IMR-90 (cell line): ENCODE measurements around the gene SMYD4. TPM values are rescaled to one million over a fixed set of nuclear protein-coding genes. Genes with fewer than 3 reads are reported as not detected.
A peak's percentile ranks its signal among the peaks of the same experiment; 100 is the strongest.

Experiments
- ATAC-seq: fragments of 200-7000 bp; cut with Tn5 transposase; 2 replicates; pipeline ENCODE4 v1.9.1; 2020; ENCODE audit warnings: low read depth, mild to moderate bottlenecking, moderate library complexity
- BruUV-seq: library from RNA; stranded (reverse); fragments of 400-500 nt; replicated peaks from 2 replicates; lab custom pipeline; 2021; lab: Mats Ljungman, UMichigan
- CTCF ChIA-PET: fragments of 300-600 bp; formaldehyde crosslinking; extraction: SDS; loops from one replicate; lab custom pipeline; 2021; ENCODE audit warnings: antibody characterized with exemption; lab: Yijun Ruan, JAX
- POLR2A ChIA-PET: fragments of 300-600 bp; sonication (Branson Sonifier 250); formaldehyde crosslinking; loops from one replicate; lab custom pipeline; 2022; ENCODE audit warnings: antibody characterized with exemption; ENCODE audit not compliant: unreplicated experiment; lab: Charles Lee
- DNase-seq: peaks from one replicate; pipeline ENCODE4 v3.0.0; 2013
- H2AFZ ChIP-seq: replicated peaks from 2 replicates; pipeline ENCODE3; 2013; ENCODE audit warnings: low read length, mild to moderate bottlenecking; ENCODE audit not compliant: poor library complexity
- H2AK5ac ChIP-seq: 2 replicates; pipeline ENCODE4 v1.6.1; 2013; ENCODE audit warnings: low read depth, low read length, inconsistent platforms
- H2AK9ac ChIP-seq: replicated peaks from 2 replicates; pipeline ENCODE3; 2013; ENCODE audit warnings: mild to moderate bottlenecking, low read depth, low read length, moderate library complexity; ENCODE audit not compliant: poor library complexity
- H2BK120ac ChIP-seq: 2 replicates; pipeline ENCODE4 v1.6.1; 2013; ENCODE audit warnings: low read depth, low read length, inconsistent platforms
- H2BK15ac ChIP-seq: 3 replicates; pipeline ENCODE4 v1.6.1; 2013; ENCODE audit warnings: low read depth, low read length, inconsistent platforms
- H2BK20ac ChIP-seq: 2 replicates; pipeline ENCODE4 v1.6.1; 2013; ENCODE audit warnings: low read depth, mild to moderate bottlenecking, inconsistent platforms, low read length, moderate library complexity
- H2BK5ac ChIP-seq: 2 replicates; pipeline ENCODE4 v1.6.1; 2013; ENCODE audit warnings: mild to moderate bottlenecking, low read depth, low read length, inconsistent platforms; ENCODE audit not compliant: poor library complexity, severe bottlenecking
- H3K14ac ChIP-seq: replicated peaks from 2 replicates; pipeline ENCODE4 v1.6.1; 2013; ENCODE audit warnings: low read depth, low read length, inconsistent platforms
- H3K18ac ChIP-seq: 2 replicates; pipeline ENCODE4 v1.6.1; 2013; ENCODE audit warnings: low read depth, low read length, control low read depth
- H3K23ac ChIP-seq: 2 replicates; pipeline ENCODE4 v1.6.1; 2013; ENCODE audit warnings: low read depth, low read length, inconsistent platforms
- H3K27ac ChIP-seq: 2 replicates; pipeline ENCODE4 v1.5.1; 2013; ENCODE audit warnings: mild to moderate bottlenecking, control low read depth, low read length; ENCODE audit not compliant: insufficient read depth
- H3K27me3 ChIP-seq: 2 replicates; pipeline ENCODE4 v1.6.1; 2013; ENCODE audit warnings: low read length; ENCODE audit not compliant: control insufficient read depth, insufficient read depth
- H3K36me3 ChIP-seq: 2 replicates; pipeline ENCODE4 v1.6.1; 2013; ENCODE audit warnings: low read length, mixed read lengths; ENCODE audit not compliant: control insufficient read depth, insufficient read depth
- H3K4ac ChIP-seq: 2 replicates; pipeline ENCODE4 v1.6.1; 2013; ENCODE audit warnings: low read depth, low read length, inconsistent platforms
- H3K4me1 ChIP-seq: 2 replicates; pipeline ENCODE4 v1.6.1; 2013; ENCODE audit warnings: low read length, mixed read lengths; ENCODE audit not compliant: control insufficient read depth, insufficient read depth
- H3K4me2 ChIP-seq: 2 replicates; pipeline ENCODE4 v1.6.1; 2013; ENCODE audit warnings: low read depth, mild to moderate bottlenecking, control low read depth, low read length, moderate library complexity
- H3K4me3 ChIP-seq: 2 replicates; pipeline ENCODE4 v1.5.1; 2013; ENCODE audit warnings: low read depth, mild to moderate bottlenecking, control low read depth, low read length, moderate library complexity; ENCODE audit not compliant: insufficient read depth
- H3K56ac ChIP-seq: 2 replicates; pipeline ENCODE4 v1.6.1; 2013; ENCODE audit warnings: low read length, inconsistent platforms; ENCODE audit not compliant: insufficient read depth; ENCODE audit errors: extremely low read depth
- H3K79me1 ChIP-seq, 2 experiments: 2 replicates each; pipeline ENCODE4 v1.6.1; 2013; ENCODE audit warnings: low read length in 2 of 2, inconsistent platforms in 1 of 2, low read depth in 1 of 2
- H3K9ac ChIP-seq: 2 replicates; pipeline ENCODE4 v1.6.1; 2013; ENCODE audit warnings: low read depth, low read length, control low read depth
- H3K9me1 ChIP-seq: 2 replicates; pipeline ENCODE4 v1.6.1; 2013; ENCODE audit warnings: low read length, inconsistent platforms; ENCODE audit not compliant: insufficient read depth
- H3K9me3 ChIP-seq: 2 replicates; pipeline ENCODE4 v1.6.1; 2013; ENCODE audit warnings: low read length; ENCODE audit not compliant: control insufficient read depth, insufficient read depth
- H4K20me1 ChIP-seq: 2 replicates; pipeline ENCODE4 v1.6.1; 2013; ENCODE audit warnings: low read length, inconsistent platforms; ENCODE audit not compliant: insufficient read depth
- H4K5ac ChIP-seq: 2 replicates; pipeline ENCODE4 v1.6.1; 2013; ENCODE audit warnings: mild to moderate bottlenecking, low read depth, low read length, control low read depth
- H4K8ac ChIP-seq, 2 experiments: 2 replicates each; pipeline ENCODE4 v1.6.1; 2013; ENCODE audit warnings: low read depth in 2 of 2, low read length in 2 of 2, control low read depth in 1 of 2, inconsistent platforms in 1 of 2
- H4K91ac ChIP-seq: 2 replicates; pipeline ENCODE4 v1.6.1; 2013; ENCODE audit warnings: low read depth, low read length, inconsistent platforms; ENCODE audit not compliant: insufficient read depth
- CEBPB ChIP-seq: IDR thresholded peaks from 2 replicates; pipeline ENCODE4 v1.6.1; 2012; ENCODE audit warnings: low read depth, low read length, improper control_type of control experiment
- FOS ChIP-seq: fragments of 150-350 bp; IDR thresholded peaks from 2 replicates; pipeline ENCODE4 v1.6.1; 2016; ENCODE audit warnings: low read depth, low read length
- WGBS, 2 experiments: methylation state at CpG; one replicate each; pipeline versions ENCODE4 v1.1.5 to v1.1.7; 2013; ENCODE audit warnings: missing lambda C conversion rate in 2 of 2; ENCODE audit not compliant: insufficient read length in 1 of 2; ENCODE audit errors: extremely low coverage in 2 of 2; 5-methylcytosine and 5-hydroxymethylcytosine counted together
- dilution Hi-C: fragments of 300-500 bp; cut with HindIII; formaldehyde crosslinking; loops from one replicate; pipeline ENCODE4 v1.14.3; 2018; ENCODE audit warnings: low sequenced_read_pairs; ENCODE audit not compliant: unreplicated experiment
- in situ Hi-C: fragments of 300-500 bp; cut with MboI; formaldehyde crosslinking; loops from 3 replicates; pipeline ENCODE4 v1.14.3; 2019; ENCODE audit warnings: low sequenced_read_pairs, inconsistent platforms, mixed read lengths
- intact Hi-C: fragments of 100-400 bp; cut with micrococcal nuclease; formaldehyde crosslinking; loops from 2 replicates; pipeline ENCODE4 v1.10.0; 2022
- polyA plus RNA-seq, 3 experiments: library from polyadenylated mRNA; depleted of rRNA; stranded (reverse); fragments of >200 nt; gene quantifications; 2 replicates each; pipeline ENCODE4 v1.2.3, GENCODE V29; 2012; ENCODE audit warnings: low replicate concordance in 1 of 3
- total RNA-seq: library from RNA; depleted of rRNA; stranded (reverse); fragments of >200 nt; gene quantifications from 2 replicates; pipeline ENCODE4 v1.2.3, GENCODE V29; 2012

SMYD4 gene
- total and polyA plus RNA-seq, 2 of the 4 experiments (the other 2 are of a cell fraction), result 5.3 to 7.2 TPM

- WGBS, 2 experiments, result 65% methylated on average over 3 of the region's 5 CpGs; no CpG with 5 or more reads in 1 of the 2 experiments
- no peak overlapping the region for H3K23ac ChIP-seq
- H4K20me1 ChIP-seq, result no peaks in the 10 kb centered on the region
- no peak overlapping the region for H2AK9ac ChIP-seq
- no peaks in the 10 kb centered on the region for H3K27me3 ChIP-seq
- TF ChIP-seq CEBPB (peak; percentile 51; the same call in 1 of the 2 replicates), FOS (no peak)
- no peak overlapping the region for H2BK5ac ChIP-seq
- H3K27ac ChIP-seq, result no peak overlapping the region
- no peak overlapping the region for H3K4me2 ChIP-seq
- no peak overlapping the region for H2BK120ac ChIP-seq
- no peaks in the 10 kb centered on the region for H3K9me1 ChIP-seq
- dilution Hi-C loops (no loop called here), intact Hi-C loops (no loop called here), in situ Hi-C loops (no loop called here)
- H2BK15ac ChIP-seq, result no peak overlapping the region
- H3K9me3 ChIP-seq, result no peaks in the 10 kb centered on the region
- ChIA-PET POLR2A (no interaction called here), CTCF (no interaction called here)
- no peak overlapping the region for H4K91ac ChIP-seq
- no peak overlapping the region for H2BK20ac ChIP-seq
- H3K79me1 ChIP-seq, result peaks cover 0 to 11% of the 10 kb centered on the region in 2 experiments; a peak in 2 of 4 replicates
- no peak overlapping the region for H2AK5ac ChIP-seq
- H3K18ac ChIP-seq, result no peak overlapping the region
- no peak overlapping the region for H3K14ac ChIP-seq
- 0 out of 2 replicates have a peak, but pooled peaks cover 2% of the 10 kb centered on the region for H3K4me1 ChIP-seq
- no peak overlapping the region for H4K5ac ChIP-seq
- H3K4ac ChIP-seq, result no peak overlapping the region
- no TSS peak for BruUV-seq
- DNase-seq, result peak; percentile 12
- H2AFZ ChIP-seq, result no peak overlapping the region
- no peak overlapping the region for H3K56ac ChIP-seq
- H4K8ac ChIP-seq, result no peak overlapping the region
- no peak overlapping the region for H3K4me3 ChIP-seq
- peaks cover 12% of the 10 kb centered on the region for H3K36me3 ChIP-seq
- H3K9ac ChIP-seq, result no peak overlapping the region
- no peak for ATAC-seq
Measured at GRCh38 chr17:1813088-1813487, 16.6 kb downstream of the SMYD4 start.
